ENCODE data around the gene GPLD1.
A peak's percentile ranks its signal among the peaks of the same experiment; 100 is the strongest.

DNA sequence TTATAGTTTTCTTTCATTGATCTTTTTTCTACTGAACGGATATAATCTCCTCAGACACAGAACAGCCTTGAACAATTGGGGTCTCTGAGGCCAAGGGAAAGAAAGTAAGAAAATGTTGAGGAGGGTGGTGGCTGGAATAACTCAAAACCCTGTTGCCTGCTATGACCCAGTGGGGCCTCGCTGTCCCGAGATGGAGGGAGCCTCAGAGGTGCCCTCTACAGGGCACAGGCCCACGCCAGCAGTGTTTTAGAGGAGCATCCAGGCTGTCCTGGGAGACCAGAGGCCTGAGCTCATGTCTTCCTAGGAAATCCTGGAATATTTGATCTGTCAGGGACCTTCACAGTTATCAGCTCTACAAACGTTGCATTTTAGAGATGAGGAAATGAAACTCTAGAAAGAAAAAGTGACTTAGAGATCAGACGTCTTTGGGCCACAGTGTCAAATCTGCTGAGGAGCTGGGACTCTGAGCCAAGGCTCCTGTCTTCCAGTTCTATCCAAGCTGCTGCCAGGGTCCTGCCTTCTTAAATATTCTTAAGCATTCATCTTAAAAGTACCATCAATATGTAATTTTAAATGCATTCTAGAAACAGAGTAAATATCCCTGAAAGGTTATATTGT, 31.7 kb upstream of the GPLD1 start:
- peak; percentile 66 for TF ChIP-seq CTCF (IDR thresholded peaks at IDR 0.05; ENCODE audit: poor library complexity)
- TF ChIP-seq EZH2phosphoT487 (IDR thresholded peaks at IDR 0.05; ENCODE audit: low read depth, severe bottlenecking, unreplicated experiment): no peak
